Measurements from ENCODE around the gene PLSCR3. TPM values are rescaled to one million over a fixed set of nuclear protein-coding genes. Genes with fewer than 3 reads are reported as not detected.

Gene PLSCR3
- total and polyA plus RNA-seq, 2 donors (not counting 3 experiments of a cell fraction or from before 2014, with no cell fraction given): 59.9 to 94.8 TPM

DNA sequence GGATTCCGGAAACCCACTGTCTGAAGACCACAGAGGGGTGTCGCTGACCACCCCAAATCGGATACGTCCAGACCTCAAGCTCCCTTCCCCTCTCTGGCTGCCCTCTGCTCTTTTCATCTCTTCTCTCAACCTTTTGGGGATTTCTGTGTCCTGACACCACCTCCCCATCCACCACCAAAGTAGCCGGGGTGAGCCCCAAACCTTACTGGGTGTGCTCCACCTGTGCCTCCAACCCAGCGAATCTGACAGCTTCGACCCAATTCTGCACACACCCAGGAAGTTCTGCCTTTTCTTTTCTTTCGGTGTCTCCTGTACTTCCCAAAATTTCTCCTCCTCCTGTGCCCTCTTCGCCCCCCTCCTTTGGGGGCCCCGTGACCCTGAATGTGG is 41.8 kb downstream of the PLSCR3 start:
- H3K27me3 ChIP-seq (ENCODE audit: control insufficient read depth in 2 of 2, insufficient read depth in 2 of 2, low read length in 2 of 2): no peaks in the 10 kb centered on the region
- peak overlapping the region; percentile 95 for H2AFZ ChIP-seq (ENCODE audit: low read depth, low read length)
- POLR2A ChIA-PET: no interaction called here
- no peaks in the 10 kb centered on the region for H4K20me1 ChIP-seq (replicated peaks; ENCODE audit: control insufficient read depth, extremely low read depth, insufficient read depth, low read length)
- DNase-seq (ENCODE audit: low read depth, low spot score) (no peak), FAIRE-seq (peak; percentile 81)
- H3K27ac ChIP-seq (ENCODE audit: insufficient read depth, low read depth, low read length): peak overlapping the region; percentile 78
- TF ChIP-seq, protein P1, sequence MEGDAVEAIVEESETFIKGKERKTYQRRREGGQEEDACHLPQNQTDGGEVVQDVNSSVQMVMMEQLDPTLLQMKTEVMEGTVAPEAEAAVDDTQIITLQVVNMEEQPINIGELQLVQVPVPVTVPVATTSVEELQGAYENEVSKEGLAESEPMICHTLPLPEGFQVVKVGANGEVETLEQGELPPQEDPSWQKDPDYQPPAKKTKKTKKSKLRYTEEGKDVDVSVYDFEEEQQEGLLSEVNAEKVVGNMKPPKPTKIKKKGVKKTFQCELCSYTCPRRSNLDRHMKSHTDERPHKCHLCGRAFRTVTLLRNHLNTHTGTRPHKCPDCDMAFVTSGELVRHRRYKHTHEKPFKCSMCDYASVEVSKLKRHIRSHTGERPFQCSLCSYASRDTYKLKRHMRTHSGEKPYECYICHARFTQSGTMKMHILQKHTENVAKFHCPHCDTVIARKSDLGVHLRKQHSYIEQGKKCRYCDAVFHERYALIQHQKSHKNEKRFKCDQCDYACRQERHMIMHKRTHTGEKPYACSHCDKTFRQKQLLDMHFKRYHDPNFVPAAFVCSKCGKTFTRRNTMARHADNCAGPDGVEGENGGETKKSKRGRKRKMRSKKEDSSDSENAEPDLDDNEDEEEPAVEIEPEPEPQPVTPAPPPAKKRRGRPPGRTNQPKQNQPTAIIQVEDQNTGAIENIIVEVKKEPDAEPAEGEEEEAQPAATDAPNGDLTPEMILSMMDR (IDR thresholded peaks at IDR 0.05; ENCODE audit: extremely low read depth in 1 of 2, insufficient read depth in 1 of 2, low read depth in 1 of 2, low read length in 2 of 2): no peak
- TF ChIP-seq POLR2AphosphoS5 (IDR thresholded peaks at IDR 0.05; ENCODE audit: insufficient read depth, low read depth, low read length): no peak
- no peak for TF ChIP-seq POLR2A (IDR thresholded peaks at IDR 0.05; ENCODE audit: low read depth, low read length)
- TF ChIP-seq, protein P2, sequence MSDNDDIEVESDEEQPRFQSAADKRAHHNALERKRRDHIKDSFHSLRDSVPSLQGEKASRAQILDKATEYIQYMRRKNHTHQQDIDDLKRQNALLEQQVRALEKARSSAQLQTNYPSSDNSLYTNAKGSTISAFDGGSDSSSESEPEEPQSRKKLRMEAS (IDR thresholded peaks at IDR 0.05; ENCODE audit: insufficient read depth, insufficient read length): no peak
- TF ChIP-seq MYC (IDR thresholded peaks at IDR 0.05; ENCODE audit: low read depth, low read length): no peak
- TF ChIP-seq JUN (IDR thresholded peaks at IDR 0.05; ENCODE audit: borderline replicate concordance, insufficient read depth, insufficient read length, low read depth): no peak
- CTCF ChIA-PET: interaction anchor here (1.6 to 2.3 kb wide), 3 partner anchors 10 to 237 kb away, joined by 3 to 8 read pairs (median 4); partner anchors contain the start of genes NEURL4 and SOX15
- no peaks in the 10 kb centered on the region for H3K36me3 ChIP-seq (ENCODE audit: control insufficient read depth in 2 of 2, extremely low read depth in 1 of 2, insufficient read depth in 2 of 2, low read length in 2 of 2)
- peaks cover 17% of the 10 kb centered on the region for H3K4me1 ChIP-seq (ENCODE audit: control insufficient read depth, extremely low read depth, insufficient read depth, low read length)
- peak overlapping the region; percentile 92 for H3K9ac ChIP-seq (replicated peaks; ENCODE audit: extremely low read depth, insufficient read depth, low read length)
- dilution Hi-C loops (cut with MboI; ENCODE audit: extremely low pct_ligation_motif_present, low sequenced_read_pairs): no loop called here
- intact Hi-C loops (cut with micrococcal nuclease): loop anchor here (1.0 to 5.0 kb wide), 2 partner anchors 83 to 335 kb away; partner anchors contain the start of genes TMEM102, TP53 and WRAP53
- no peaks in the 10 kb centered on the region for H3K79me2 ChIP-seq (ENCODE audit: control insufficient read depth, insufficient read depth, low read length)
- peak overlapping the region; percentile 80 for H3K4me2 ChIP-seq (ENCODE audit: insufficient read depth, low read length)
- no peaks in the 10 kb centered on the region for H3K9me3 ChIP-seq (replicated peaks; ENCODE audit: control insufficient read depth, insufficient read depth, low read length)
- TSS peak; percentile 46 for BruUV-seq (replicated peaks)
- H3K4me3 ChIP-seq (replicated peaks in 1 of 3; ENCODE audit: insufficient read depth in 1 of 3, low read depth in 1 of 3, low read length in 3 of 3): peak overlapping the region; percentile 54 to 78 (median 70)
- no peaks in the 10 kb centered on the region for H3K9me1 ChIP-seq (replicated peaks; ENCODE audit: control insufficient read depth, extremely low read depth, insufficient read depth, low read length)

Measured in endothelial cell of umbilical vein (primary cell).